ENCODE results near the gene PIP5K1C.
"Not testable (repeated sequence)": the region's sequence is repeated elsewhere in the genome, so short reads cannot be mapped to it uniquely, and the experiment has no call there.

The PIP5K1C gene

GRCh38 chr19:3643674-3644313 is 56.5 kb downstream of the PIP5K1C start:
- DNase-seq = no peak

- no peak for DNase-seq
These were observed 57.1 kb downstream of the PIP5K1C start for GRCh38 chr19:3642987-3643673.

DNA sequence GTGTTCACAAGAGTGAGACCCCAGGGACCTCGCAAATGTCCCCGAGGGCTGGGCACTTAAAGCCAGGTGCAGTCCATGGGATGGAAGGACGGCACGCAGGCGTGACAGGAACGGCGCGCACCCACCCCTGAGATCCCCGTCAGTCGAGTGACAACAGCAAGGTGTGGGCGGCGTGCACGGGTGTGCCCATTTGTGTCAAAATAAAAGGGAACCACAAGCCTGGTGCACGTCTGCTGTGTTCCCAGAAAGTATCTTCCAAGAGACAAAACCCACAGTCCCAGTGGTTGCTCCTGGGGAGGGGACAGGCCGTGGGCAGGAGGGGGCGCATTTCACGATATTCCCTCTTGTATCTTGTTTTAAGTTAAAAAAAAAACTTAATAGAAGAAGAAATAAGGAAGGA is 58.0 kb downstream of the PIP5K1C start:
- DNase-seq = no peak

DNA sequence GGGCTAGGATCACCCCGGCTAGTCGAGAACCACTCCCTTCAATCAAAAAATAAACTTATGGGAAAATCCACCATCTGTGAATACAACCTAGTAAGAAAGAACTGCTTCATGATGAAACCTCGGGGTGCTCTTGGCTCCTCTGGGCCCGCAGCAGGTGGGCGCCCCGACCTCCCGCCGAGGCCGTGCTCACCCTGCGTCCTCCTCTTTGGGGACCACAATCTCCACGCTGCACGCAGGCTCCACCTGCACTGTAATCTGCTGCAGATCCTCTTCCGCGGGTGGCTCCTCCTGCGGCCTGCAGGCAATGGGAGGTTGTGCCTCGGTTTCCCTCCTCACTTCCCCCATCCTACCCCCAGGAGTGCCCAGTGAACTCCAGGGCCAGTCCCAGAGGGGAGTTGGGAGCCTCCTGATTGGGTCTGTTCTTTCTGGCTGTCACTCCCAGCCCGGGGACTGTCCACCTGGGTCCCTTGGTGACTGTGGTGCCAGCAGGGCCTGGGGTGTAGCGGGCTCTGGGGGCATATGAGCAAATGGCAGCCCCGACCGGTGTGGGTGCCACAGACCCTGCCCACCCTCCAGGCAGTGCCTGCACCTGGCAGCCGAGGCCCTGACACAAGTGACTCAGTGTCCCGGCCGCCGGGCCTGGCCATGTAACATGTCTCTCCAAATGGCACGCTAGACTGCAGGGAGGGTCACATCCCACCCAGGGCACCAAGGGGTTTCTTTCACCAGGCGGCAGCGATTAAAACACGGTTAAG is 58.6 kb downstream of the PIP5K1C start:
- DNase-seq = no peak

DNA sequence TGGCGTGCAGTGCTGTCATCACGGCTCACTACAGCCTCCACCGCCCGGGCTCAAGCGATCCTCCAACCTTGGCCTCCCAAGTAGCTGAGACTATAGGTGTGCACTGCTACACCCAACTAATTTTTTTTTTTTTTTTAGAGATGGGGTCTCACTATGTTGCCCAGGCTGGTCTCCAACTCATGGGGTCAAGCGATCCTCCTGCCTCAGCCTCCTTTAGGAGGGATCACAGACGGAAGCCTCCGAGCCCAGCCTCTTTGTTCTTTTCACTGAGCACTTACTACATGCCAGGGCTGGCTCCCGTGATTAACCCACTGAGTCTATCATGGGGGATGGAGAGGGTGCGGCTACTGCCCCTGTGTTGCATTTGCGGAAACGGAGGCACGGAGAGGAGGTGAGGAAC is 60.8 kb downstream of the PIP5K1C start:
- DNase-seq = no peak

DNA sequence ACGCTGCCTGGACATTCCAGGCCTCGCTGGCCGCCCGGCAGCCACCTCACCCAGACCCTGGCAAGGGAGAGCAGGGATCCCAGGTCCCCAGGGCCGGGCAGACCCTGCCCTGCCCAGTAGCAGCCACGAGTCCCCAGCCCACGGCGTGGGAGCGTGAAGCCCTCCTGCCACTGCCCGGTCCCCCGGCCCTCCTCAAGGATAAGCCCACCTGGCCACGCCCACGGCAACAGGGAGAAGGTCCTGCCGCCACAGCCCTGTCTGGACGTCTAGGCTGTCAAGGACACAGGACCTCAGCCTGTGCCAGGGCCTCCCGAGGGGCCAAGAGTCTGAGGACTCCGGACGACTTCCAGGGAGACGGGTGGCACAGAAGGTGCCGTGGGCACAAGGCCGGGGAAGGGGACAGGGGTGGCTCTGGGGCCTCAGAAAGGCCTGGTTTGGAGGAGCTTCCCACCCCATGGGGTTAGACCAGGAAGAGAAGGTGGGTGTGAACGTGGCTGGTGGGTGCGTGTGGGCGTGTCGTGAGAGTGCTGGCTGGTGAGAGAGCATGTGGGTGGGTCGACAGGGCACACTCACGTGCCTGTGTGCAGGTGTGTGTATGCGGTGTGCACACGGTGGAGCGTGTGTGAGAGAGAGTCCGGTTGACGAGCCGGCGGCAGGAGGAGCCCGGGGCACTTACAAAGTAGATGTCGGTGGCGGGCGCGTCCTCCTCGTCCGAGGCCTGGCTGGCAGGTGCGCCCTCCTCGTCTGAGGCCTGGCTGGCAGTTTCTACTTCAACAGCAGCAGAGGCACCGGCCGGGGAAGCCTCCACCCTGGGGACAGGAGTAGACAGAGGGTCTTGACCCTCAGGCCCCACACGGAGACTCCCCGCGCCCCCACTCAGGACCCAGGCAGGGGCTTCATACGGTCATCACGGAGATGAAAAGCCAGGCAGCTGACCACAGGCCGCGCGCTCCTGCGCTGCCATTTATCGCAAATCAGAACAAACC is 61.8 kb downstream of the PIP5K1C start:
- DNase-seq = no peak

DNA sequence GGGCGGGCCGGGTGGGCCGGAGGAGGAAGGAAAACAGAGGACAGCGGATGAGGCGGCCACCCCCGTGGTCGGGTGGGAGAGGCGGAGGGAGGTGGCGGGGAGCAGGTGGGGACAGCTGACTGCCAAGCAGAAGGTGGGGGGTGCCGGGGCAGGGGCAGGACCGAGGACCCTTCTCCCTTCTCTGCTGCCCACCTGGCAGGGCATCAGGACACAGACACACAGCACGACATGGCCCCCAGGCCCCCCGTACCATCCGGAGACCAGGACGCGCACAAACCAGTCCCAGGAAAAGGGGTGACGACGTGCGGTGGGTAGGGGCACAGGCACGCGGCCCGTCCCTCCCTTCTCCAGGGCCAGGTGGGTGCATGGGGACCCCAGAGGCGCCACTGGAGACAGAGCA is 62.6 kb downstream of the PIP5K1C start:
- no peak for DNase-seq

DNA sequence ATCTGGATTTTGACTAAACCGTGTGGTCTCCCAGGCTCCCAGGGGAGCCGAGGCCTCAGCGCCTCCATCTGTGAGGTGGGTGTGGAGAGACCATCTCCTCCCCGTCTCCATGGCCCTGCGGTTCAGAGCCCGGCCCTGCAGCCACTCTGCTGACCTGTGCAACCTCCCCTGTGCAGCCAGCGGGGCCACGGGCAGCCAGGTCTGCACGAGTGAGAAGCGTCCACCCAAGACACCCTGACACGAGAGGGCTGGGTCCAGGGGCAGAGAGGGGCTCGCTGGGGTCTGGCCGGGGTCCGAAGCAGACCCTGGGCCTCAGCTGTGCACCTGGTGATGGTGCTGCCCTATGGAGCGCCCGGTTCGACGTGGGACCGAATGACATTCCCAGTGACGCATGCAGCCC is 63.3 kb downstream of the PIP5K1C start:
- DNase-seq = no peak

GRCh38 chr19:3636506-3636905 is 63.8 kb downstream of the PIP5K1C start:
- no peak for DNase-seq

- no peak for DNase-seq
These were observed 65.7 kb downstream of the PIP5K1C start for GRCh38 chr19:3634496-3635045.

GRCh38 chr19:3633559-3633988 is 66.7 kb downstream of the PIP5K1C start:
- DNase-seq = no peak

DNA sequence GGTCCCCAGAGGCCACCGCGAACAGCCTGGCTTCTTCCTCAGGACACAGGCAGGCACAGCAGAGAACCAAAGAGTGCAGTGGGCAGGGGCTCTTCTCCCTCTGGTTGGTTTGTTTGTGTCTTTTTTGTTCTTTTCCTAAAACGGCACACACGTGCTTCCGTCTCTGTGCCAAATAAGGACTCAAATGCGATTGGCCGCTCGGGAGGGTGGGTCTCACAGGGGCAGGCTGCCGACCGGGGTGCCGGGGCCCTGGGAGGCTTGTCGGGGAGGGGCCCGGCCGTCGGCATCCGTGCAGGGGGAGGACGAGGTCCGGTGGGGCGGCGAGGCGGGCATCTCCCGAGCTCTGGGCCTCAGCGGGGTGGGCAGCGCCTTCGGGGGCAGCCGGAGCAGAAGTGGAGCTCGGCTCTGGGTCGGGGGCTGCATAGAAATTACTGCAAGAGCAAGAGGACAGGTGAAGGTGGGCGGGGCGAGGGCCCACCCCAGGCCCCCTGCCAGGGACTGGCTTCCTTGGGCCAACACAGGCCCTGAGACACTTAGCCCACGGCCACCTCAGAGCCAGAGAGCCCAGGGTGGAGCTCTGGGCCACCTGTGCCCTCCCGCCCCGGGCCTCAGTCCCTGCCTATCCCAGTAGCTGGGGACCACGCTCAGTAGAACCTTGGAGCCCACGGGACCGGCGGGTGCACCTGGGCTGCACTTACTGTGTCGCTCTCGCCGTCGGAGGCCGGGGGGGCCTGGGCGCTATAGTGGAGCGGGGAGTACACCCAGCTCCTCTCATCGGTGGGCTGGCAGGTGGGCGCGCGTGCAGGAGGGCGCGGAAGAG is 67.3 kb downstream of the PIP5K1C start:
- DNase-seq = no peak

- no peak for DNase-seq
These were observed 68.2 kb downstream of the PIP5K1C start for GRCh38 chr19:3632098-3632497.

GRCh38 chr19:3631053-3631861 is 69.0 kb downstream of the PIP5K1C start:
- DNase-seq = no peak

GRCh38 chr19:3628766-3629165 is 71.5 kb downstream of the PIP5K1C start:
- DNase-seq = not testable (repeated sequence)

GRCh38 chr19:3627351-3627723 is 72.9 kb downstream of the PIP5K1C start:
- no peak for DNase-seq

DNA sequence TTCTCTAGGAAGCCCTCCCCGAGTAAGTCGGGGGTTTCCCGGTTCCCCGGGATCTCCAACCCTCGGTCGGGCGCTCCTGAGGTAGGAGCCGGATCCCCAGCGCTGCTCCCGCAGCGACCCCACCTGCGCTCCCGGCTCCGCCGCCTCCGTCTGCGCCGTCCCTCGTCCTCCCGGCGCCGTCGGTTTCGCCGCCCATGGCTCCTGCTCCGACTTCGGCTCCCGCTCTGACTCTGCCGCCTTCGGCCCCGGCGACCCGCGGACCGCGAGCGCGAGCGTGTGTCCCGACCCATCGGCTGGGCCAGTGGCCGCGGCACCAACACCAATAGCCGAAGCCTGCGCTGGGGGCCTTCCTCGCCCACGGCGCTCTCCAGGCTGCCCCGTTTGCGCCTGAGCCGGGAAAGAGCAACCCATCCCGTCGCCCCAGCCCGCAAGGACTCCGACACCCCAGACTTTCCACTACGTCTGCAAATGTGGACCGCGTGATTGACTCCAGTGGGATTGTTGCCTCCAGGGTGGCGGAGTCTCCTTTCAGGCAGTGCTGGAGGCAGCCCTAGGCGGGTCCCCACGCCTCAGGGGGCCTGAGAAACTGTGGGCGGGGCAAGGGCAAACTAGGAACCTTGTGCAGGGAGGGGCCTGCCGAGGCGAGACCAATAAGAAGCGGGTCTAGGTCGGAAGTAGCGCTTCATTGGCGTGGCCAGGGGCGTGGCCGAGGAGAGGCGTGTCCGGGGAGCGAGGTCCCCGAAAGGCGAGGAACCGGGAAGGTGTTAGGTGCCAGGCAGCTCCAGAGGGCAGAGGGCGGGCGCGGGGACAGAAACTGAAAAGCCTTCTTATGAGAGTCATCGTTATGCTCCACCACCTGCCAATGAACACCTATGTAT is 73.6 kb downstream of the PIP5K1C start, which contains the start of gene CACTIN:
Gene CACTIN, minus strand, starts transcription at position 318 of the 878 bp plus-strand sequence. Its CDS starts 28 bp downstream, at position 290.
- DNase-seq = peak; percentile 97

GRCh38 chr19:3625996-3626472 is 74.2 kb downstream of the PIP5K1C start:
- no peak for DNase-seq

- DNase-seq = no peak
These were observed 76.6 kb downstream of the PIP5K1C start for GRCh38 chr19:3623716-3624115.

Measured in NK-92 treated with Interleukin-12 subunit alpha and Interleukin-12 subunit beta, amount 100 ng/mL, for 24 hours (cell line).